ENCODE data around the gene GALNT16. TPM values are rescaled to one million over a fixed set of nuclear protein-coding genes. Genes with fewer than 3 reads are reported as not detected.

The GALNT16 gene
- total RNA-seq, 4 donors from 2014 or later: 0.72 to 8.2 (median 2.9) TPM

DNA sequence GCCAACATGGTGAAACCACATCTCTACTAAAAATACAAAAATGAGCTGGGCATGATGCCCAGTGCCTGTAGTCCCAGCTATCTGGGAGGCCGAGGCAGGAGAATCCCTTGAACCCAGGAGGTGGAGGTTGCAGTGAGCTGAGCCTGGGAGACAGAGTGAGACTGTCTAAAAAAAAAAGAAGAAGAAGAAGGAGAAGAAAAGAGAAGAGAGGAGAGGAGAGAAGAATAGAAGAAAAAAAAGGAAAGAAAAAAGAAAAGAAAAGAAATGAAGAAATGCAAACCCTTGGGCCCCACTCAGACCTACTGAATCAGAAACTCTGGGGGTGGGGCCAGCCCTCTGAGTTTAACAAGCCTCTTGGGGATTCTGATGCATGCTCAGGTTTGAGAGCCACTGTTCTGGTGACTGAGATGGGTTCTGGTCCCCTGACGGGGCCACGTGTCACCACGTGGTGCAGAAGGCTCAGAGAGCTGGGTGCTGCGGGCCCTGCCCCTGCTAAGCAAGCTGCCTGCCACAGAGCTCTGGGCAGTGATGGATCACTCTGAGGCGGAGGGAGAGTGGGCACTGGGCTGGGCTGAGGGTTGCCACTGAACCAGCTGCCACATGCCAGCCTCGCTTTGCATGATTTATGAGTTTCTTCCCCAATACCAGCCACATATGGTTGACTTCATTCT, 100.6 kb downstream of the GALNT16 start:
- DNase-seq (ENCODE audit: low spot score in 2 of 2): no peak
- TF ChIP-seq POLR2A (IDR thresholded peaks at IDR 0.05): no peak
- TF ChIP-seq, protein P1, sequence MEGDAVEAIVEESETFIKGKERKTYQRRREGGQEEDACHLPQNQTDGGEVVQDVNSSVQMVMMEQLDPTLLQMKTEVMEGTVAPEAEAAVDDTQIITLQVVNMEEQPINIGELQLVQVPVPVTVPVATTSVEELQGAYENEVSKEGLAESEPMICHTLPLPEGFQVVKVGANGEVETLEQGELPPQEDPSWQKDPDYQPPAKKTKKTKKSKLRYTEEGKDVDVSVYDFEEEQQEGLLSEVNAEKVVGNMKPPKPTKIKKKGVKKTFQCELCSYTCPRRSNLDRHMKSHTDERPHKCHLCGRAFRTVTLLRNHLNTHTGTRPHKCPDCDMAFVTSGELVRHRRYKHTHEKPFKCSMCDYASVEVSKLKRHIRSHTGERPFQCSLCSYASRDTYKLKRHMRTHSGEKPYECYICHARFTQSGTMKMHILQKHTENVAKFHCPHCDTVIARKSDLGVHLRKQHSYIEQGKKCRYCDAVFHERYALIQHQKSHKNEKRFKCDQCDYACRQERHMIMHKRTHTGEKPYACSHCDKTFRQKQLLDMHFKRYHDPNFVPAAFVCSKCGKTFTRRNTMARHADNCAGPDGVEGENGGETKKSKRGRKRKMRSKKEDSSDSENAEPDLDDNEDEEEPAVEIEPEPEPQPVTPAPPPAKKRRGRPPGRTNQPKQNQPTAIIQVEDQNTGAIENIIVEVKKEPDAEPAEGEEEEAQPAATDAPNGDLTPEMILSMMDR (IDR thresholded peaks at IDR 0.05): no peak
- intact Hi-C loops (cut with DNase I; ENCODE audit: low total_unique reads): no loop called here
- no peak overlapping the region for H3K4me3 ChIP-seq (ENCODE audit: low read depth, poor library complexity, severe bottlenecking)
- 65 to 73% methylated on average over 7 of the region's 7 CpGs for WGBS, 2 donors

DNA sequence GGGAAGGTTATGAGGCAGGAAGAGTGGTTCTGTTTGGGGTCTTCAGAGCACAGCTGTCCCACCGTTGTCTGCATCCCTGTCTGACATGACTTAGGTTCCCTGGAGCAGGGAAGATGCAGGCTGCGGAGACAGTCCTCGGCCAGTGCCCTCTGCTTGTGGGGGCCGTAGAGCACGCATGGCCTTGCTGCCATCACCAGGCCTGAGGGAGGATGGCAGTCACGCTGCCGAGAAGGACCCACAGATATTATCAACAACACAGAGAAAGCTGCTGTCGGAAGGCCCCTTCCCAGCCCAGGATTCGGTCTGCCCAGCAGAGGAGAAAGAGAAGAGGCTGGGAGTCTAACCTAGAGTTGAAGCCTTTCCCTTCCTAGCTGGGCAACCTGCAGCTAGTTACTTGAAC, 103.1 kb downstream of the GALNT16 start:
- WGBS, 2 donors: 56 to 80% methylated on average over 9 of the region's 9 CpGs
- DNase-seq (ENCODE audit: low spot score in 2 of 2): no peak
- intact Hi-C loops (cut with DNase I; ENCODE audit: low total_unique reads): no loop called here
- no peak for TF ChIP-seq POLR2A (IDR thresholded peaks at IDR 0.05)
- TF ChIP-seq, protein P1 (IDR thresholded peaks at IDR 0.05): no peak
- no peak overlapping the region for H3K4me3 ChIP-seq (ENCODE audit: low read depth, poor library complexity, severe bottlenecking)

DNA sequence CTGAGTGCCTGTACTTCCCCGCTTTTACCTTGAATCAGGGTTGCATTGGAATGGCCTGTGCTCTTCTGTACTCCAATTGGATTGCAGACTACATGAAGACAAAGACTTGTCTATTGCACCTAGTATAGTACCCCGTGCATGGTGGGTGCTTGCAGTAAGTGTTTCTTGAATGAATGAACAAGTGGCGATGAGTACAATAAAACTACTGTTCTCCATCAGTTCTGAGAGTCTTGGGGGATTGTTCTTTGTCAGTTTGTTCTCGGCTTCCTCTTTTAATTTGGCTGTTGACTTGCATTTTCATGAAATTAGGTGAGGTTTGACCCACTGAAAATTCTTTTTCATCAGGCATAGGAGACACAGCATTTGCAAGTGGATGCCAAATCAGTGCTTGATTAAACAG, 104.0 kb downstream of the GALNT16 start:
- no peak for DNase-seq (ENCODE audit: low spot score in 2 of 2)
- intact Hi-C loops (cut with DNase I; ENCODE audit: low total_unique reads): no loop called here
- TF ChIP-seq, protein P1 (IDR thresholded peaks at IDR 0.05): no peak
- no peak for TF ChIP-seq POLR2A (IDR thresholded peaks at IDR 0.05)
- no peak overlapping the region for H3K4me3 ChIP-seq (ENCODE audit: low read depth, poor library complexity, severe bottlenecking)
- WGBS, 2 donors: 72 to 85% methylated on average over 4 of the region's 4 CpGs

DNA sequence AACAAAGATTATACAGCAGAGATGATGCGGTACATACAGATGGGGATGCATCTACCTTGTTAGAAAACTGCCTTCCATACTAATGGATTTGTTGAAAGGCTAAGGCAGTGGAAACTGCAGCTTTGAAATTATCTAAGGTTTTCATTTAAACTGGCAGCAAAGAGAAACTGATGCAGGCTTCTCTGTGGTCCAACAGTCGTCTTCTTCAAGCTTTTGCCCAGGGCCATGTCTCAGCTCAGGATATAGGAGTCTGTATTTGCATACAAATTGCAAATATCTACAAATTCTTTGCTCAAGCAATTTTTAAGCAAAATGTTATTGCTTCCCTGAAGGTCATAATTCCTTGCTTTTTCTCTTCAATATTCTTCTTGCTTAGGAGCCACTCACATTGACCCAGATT, 104.4 kb downstream of the GALNT16 start:
- DNase-seq (ENCODE audit: low spot score in 2 of 2): no peak
- intact Hi-C loops (cut with DNase I; ENCODE audit: low total_unique reads): no loop called here
- TF ChIP-seq, protein P1 (IDR thresholded peaks at IDR 0.05): no peak
- TF ChIP-seq POLR2A (IDR thresholded peaks at IDR 0.05): no peak
- WGBS, 2 donors: 69 to 76% methylated on average over 2 of the region's 2 CpGs
- no peak overlapping the region for H3K4me3 ChIP-seq (ENCODE audit: low read depth, poor library complexity, severe bottlenecking)

DNA sequence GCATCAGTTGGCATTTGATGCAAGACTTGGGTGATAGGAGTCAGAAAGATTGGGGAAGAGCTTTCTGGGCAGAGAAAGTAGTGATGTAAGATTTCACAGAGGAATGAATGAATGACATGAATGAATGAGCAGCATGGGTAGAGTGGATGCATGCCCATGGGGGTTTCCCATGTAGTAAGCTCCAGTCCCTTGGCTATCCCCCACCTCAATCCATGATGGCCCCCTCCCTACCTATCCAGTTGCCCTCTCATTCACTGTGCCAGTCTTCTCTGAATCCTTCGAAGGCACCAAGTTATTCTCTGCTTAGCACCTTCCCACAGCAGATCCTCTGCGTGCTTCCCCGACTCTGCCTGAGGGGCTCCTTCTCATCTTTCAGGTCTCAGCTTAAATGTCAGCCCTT, 106.1 kb downstream of the GALNT16 start:
- WGBS, 2 donors: 29 to 48% methylated on average over 3 of the region's 3 CpGs
- no peak overlapping the region for H3K4me3 ChIP-seq (ENCODE audit: low read depth, poor library complexity, severe bottlenecking)
- no peak for TF ChIP-seq POLR2A (IDR thresholded peaks at IDR 0.05)
- TF ChIP-seq, protein P1 (IDR thresholded peaks at IDR 0.05): no peak
- DNase-seq (ENCODE audit: low spot score in 2 of 2): no peak
- intact Hi-C loops (cut with DNase I; ENCODE audit: low total_unique reads): no loop called here

DNA sequence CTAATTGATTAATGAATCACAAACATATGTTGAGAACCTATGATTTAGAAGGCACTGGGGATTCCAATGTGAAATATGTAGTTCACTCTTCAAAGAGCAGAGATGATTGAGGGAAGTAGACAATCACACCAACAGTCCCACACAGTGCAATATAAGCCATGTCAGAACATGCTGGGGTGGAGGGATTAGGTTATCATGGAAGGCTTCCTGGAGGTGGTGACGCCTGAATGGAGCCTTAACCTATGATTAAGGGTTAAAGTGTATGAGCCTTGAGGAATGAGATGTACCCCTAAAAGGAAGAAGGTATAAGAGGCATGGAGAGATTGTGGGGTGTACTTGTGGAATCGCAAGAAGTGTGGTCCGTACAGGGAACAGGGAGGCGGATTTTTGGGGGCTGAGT, 106.8 kb downstream of the GALNT16 start:
- intact Hi-C loops (cut with DNase I; ENCODE audit: low total_unique reads): no loop called here
- no peak overlapping the region for H3K4me3 ChIP-seq (ENCODE audit: low read depth, poor library complexity, severe bottlenecking)
- no peak for DNase-seq (ENCODE audit: low spot score in 2 of 2)
- TF ChIP-seq, protein P1 (IDR thresholded peaks at IDR 0.05): no peak
- no peak for TF ChIP-seq POLR2A (IDR thresholded peaks at IDR 0.05)
- 94 to 97% methylated on average over 4 of the region's 4 CpGs for WGBS, 2 donors
